Measurements from ENCODE around the gene RIC8B.

The RIC8B gene

GRCh38 chr12:106739318-106739717, 35.2 kb upstream of the RIC8B start:
- no peak for DNase-seq (ENCODE audit: extremely low read depth, low read depth)
- no peak for TF ChIP-seq CTCF (IDR thresholded peaks at IDR 0.05; ENCODE audit: low read depth, low read length)

- DNase-seq (ENCODE audit: extremely low read depth, low read depth) = no peak
- no peak for TF ChIP-seq CTCF (IDR thresholded peaks at IDR 0.05; ENCODE audit: low read depth, low read length)
Observed at GRCh38 chr12:106739815-106740530, 34.5 kb upstream of the RIC8B start.

GRCh38 chr12:106740818-106741217, 33.7 kb upstream of the RIC8B start:
- DNase-seq (ENCODE audit: extremely low read depth, low read depth) = no peak
- TF ChIP-seq CTCF (IDR thresholded peaks at IDR 0.05; ENCODE audit: low read depth, low read length) = no peak

GRCh38 chr12:106741247-106741646, 33.2 kb upstream of the RIC8B start:
- no peak for DNase-seq (ENCODE audit: extremely low read depth, low read depth)
- no peak for TF ChIP-seq CTCF (IDR thresholded peaks at IDR 0.05; ENCODE audit: low read depth, low read length)

GRCh38 chr12:106743270-106743988, 31.1 kb upstream of the RIC8B start:
- no peak for TF ChIP-seq CTCF (IDR thresholded peaks at IDR 0.05; ENCODE audit: low read depth, low read length)
- DNase-seq (ENCODE audit: extremely low read depth, low read depth) = no peak

GRCh38 chr12:106744600-106744999, 29.9 kb upstream of the RIC8B start:
- TF ChIP-seq CTCF (IDR thresholded peaks at IDR 0.05; ENCODE audit: low read depth, low read length) = no peak
- no peak for DNase-seq (ENCODE audit: extremely low read depth, low read depth)

- no peak for TF ChIP-seq CTCF (IDR thresholded peaks at IDR 0.05; ENCODE audit: low read depth, low read length)
Observed at GRCh38 chr12:106745181-106745745, 29.2 kb upstream of the RIC8B start.

More at GRCh38 chr12:106745181-106745745, 29.2 kb upstream of the RIC8B start:
- no peak for DNase-seq (ENCODE audit: extremely low read depth, low read depth)
